Measurements from ENCODE around the gene TOX2.
A peak's percentile ranks its signal among the peaks of the same experiment; 100 is the strongest.

TOX2 gene

GRCh38 chr20:43894491-43894890 is 20.2 kb upstream of the TOX2 start:
- H2BK15ac ChIP-seq (replicated peaks; ENCODE audit: low read depth): no peak overlapping the region
- H3K27me3 ChIP-seq (ENCODE audit: insufficient read depth, low read length, poor library complexity): no peaks in the 10 kb centered on the region
- H3K4me2 ChIP-seq (ENCODE audit: low read length): no peak overlapping the region
- H3K18ac ChIP-seq (ENCODE audit: low read length): no peak overlapping the region
- H3K56ac ChIP-seq (ENCODE audit: low read length): no peak overlapping the region
- no peak overlapping the region for H4K5ac ChIP-seq (ENCODE audit: low read length)
- WGBS (ENCODE audit: extremely low coverage, insufficient coverage, low lambda C conversion rate): no CpG with 5 or more reads among the region's 4 CpGs
- no peak overlapping the region for H3K27ac ChIP-seq (ENCODE audit: low read depth, low read length)
- H3K36me3 ChIP-seq (ENCODE audit: control insufficient read depth, insufficient read depth, low read length): no peaks in the 10 kb centered on the region
- H2AK5ac ChIP-seq (ENCODE audit: low read length): no peak overlapping the region
- no peak overlapping the region for H3K9ac ChIP-seq (ENCODE audit: low read length)
- H3K79me2 ChIP-seq (ENCODE audit: control insufficient read depth, insufficient read depth, low read length): no peaks in the 10 kb centered on the region
- no peak overlapping the region for H2BK120ac ChIP-seq (ENCODE audit: low read depth, low read length)
- H3K4me1 ChIP-seq (ENCODE audit: control insufficient read depth, low read depth, low read length): peaks cover 9% of the 10 kb centered on the region
- no peak overlapping the region for H3K4ac ChIP-seq (ENCODE audit: low read depth, low read length)
- no peak overlapping the region for H3K23ac ChIP-seq (ENCODE audit: low read length)
- H3K79me1 ChIP-seq (ENCODE audit: low read length): no peaks in the 10 kb centered on the region
- H3K4me3 ChIP-seq (ENCODE audit: low read length): no peak overlapping the region
- no peak overlapping the region for H4K8ac ChIP-seq (ENCODE audit: low read depth, low read length)
- no peak overlapping the region for H2BK5ac ChIP-seq (ENCODE audit: low read length)
- DNase-seq: peak; percentile 77

- WGBS (ENCODE audit: extremely low coverage, insufficient coverage, low lambda C conversion rate): no CpG with 5 or more reads among the region's 4 CpGs
- Histone ChIP-seq H2BK5ac (ENCODE audit: low read length) (no peak overlapping the region), H3K9ac (ENCODE audit: low read length) (no peak overlapping the region), H3K4me3 (ENCODE audit: low read length) (no peak overlapping the region), H3K79me1 (ENCODE audit: low read length) (no peaks in the 10 kb centered on the region), H3K4ac (ENCODE audit: low read depth, low read length) (no peak overlapping the region), H3K56ac (ENCODE audit: low read length) (no peak overlapping the region), H3K18ac (ENCODE audit: low read length) (no peak overlapping the region), H2BK15ac (replicated peaks; ENCODE audit: low read depth) (no peak overlapping the region), H3K4me1 (ENCODE audit: control insufficient read depth, low read depth, low read length) (peaks cover 9% of the 10 kb centered on the region), H4K8ac (ENCODE audit: low read depth, low read length) (no peak overlapping the region), H3K27me3 (ENCODE audit: insufficient read depth, low read length, poor library complexity) (no peaks in the 10 kb centered on the region), H2BK120ac (ENCODE audit: low read depth, low read length) (no peak overlapping the region), H4K5ac (ENCODE audit: low read length) (no peak overlapping the region), H3K4me2 (ENCODE audit: low read length) (no peak overlapping the region), H2AK5ac (ENCODE audit: low read length) (no peak overlapping the region), H3K23ac (ENCODE audit: low read length) (no peak overlapping the region), H3K79me2 (ENCODE audit: control insufficient read depth, insufficient read depth, low read length) (no peaks in the 10 kb centered on the region), H3K36me3 (ENCODE audit: control insufficient read depth, insufficient read depth, low read length) (no peaks in the 10 kb centered on the region), H3K27ac (ENCODE audit: low read depth, low read length) (no peak overlapping the region)
- DNase-seq: no peak
Measured at GRCh38 chr20:43895235-43895634, 19.4 kb upstream of the TOX2 start.

- WGBS (ENCODE audit: extremely low coverage, insufficient coverage, low lambda C conversion rate): no CpG with 5 or more reads among the region's 10 CpGs
- Histone ChIP-seq H3K56ac (ENCODE audit: low read length) (no peak overlapping the region), H3K36me3 (ENCODE audit: control insufficient read depth, insufficient read depth, low read length) (no peaks in the 10 kb centered on the region), H2BK120ac (ENCODE audit: low read depth, low read length) (no peak overlapping the region), H3K23ac (ENCODE audit: low read length) (no peak overlapping the region), H3K79me1 (ENCODE audit: low read length) (no peaks in the 10 kb centered on the region), H3K27me3 (ENCODE audit: insufficient read depth, low read length, poor library complexity) (no peaks in the 10 kb centered on the region), H2BK15ac (replicated peaks; ENCODE audit: low read depth) (no peak overlapping the region), H3K79me2 (ENCODE audit: control insufficient read depth, insufficient read depth, low read length) (no peaks in the 10 kb centered on the region), H3K4ac (ENCODE audit: low read depth, low read length) (no peak overlapping the region), H3K4me1 (ENCODE audit: control insufficient read depth, low read depth, low read length) (peaks cover 3% of the 10 kb centered on the region), H3K4me3 (ENCODE audit: low read length) (no peak overlapping the region), H3K9ac (ENCODE audit: low read length) (no peak overlapping the region), H3K18ac (ENCODE audit: low read length) (no peak overlapping the region), H3K27ac (ENCODE audit: low read depth, low read length) (no peak overlapping the region), H2BK5ac (ENCODE audit: low read length) (no peak overlapping the region), H4K8ac (ENCODE audit: low read depth, low read length) (no peak overlapping the region), H2AK5ac (ENCODE audit: low read length) (no peak overlapping the region), H4K5ac (ENCODE audit: low read length) (no peak overlapping the region), H3K4me2 (ENCODE audit: low read length) (no peak overlapping the region)
- no peak for DNase-seq
Measured at GRCh38 chr20:43899274-43900120, 15.2 kb upstream of the TOX2 start.

DNA sequence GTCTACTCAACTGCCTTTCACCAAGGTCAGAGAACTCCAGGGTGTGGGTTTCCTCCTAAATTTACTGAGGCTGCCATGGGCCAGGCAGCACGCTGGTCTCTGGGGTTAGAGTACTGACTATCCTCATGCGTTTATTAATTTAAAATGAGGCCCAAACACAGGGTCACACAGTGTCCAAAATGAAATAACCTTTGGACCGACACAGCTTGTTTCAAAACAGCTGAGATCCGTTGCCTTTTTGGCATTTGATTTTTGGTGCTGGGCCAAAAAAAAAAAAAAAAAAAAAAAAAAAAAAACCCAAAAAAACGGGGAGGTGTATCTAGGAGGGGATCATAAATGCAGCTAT is 14.6 kb upstream of the TOX2 start:
- Histone ChIP-seq H2BK15ac (replicated peaks; ENCODE audit: low read depth) (no peak overlapping the region), H3K27ac (ENCODE audit: low read depth, low read length) (no peak overlapping the region)
- WGBS (ENCODE audit: extremely low coverage, insufficient coverage, low lambda C conversion rate): no CpG with 5 or more reads among the region's 5 CpGs

DNA sequence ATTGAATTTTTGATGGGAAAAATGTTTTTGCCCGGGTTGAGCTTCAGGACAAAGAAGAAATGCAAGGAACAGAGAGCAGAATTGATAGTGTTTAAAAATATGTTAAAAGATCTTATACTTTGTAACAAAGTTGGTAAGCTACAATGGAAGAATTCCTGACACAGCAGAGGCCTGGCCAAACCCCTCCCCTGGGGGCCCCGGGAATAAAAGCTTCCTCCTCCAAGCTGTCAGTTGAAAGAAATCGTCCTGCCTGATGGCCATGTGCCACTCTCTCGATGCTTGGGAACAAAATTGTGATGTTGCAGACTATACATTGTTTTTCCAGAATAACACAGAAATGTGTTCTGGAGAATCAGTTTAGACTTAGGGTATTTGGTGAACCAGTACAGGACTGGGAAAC is 14.2 kb upstream of the TOX2 start:
- Histone ChIP-seq H3K4me3 (ENCODE audit: low read length) (no peak overlapping the region), H3K27me3 (ENCODE audit: insufficient read depth, low read length, poor library complexity) (no peaks in the 10 kb centered on the region), H3K4me2 (ENCODE audit: low read length) (no peak overlapping the region), H3K4ac (ENCODE audit: low read depth, low read length) (no peak overlapping the region), H3K4me1 (ENCODE audit: control insufficient read depth, low read depth, low read length) (peaks cover 3% of the 10 kb centered on the region), H3K36me3 (ENCODE audit: control insufficient read depth, insufficient read depth, low read length) (no peaks in the 10 kb centered on the region), H3K18ac (ENCODE audit: low read length) (no peak overlapping the region), H3K27ac (ENCODE audit: low read depth, low read length) (no peak overlapping the region), H2BK5ac (ENCODE audit: low read length) (no peak overlapping the region), H2BK15ac (replicated peaks; ENCODE audit: low read depth) (no peak overlapping the region), H2AK5ac (ENCODE audit: low read length) (no peak overlapping the region), H4K8ac (ENCODE audit: low read depth, low read length) (no peak overlapping the region), H3K56ac (ENCODE audit: low read length) (no peak overlapping the region), H3K9ac (ENCODE audit: low read length) (no peak overlapping the region), H3K79me2 (ENCODE audit: control insufficient read depth, insufficient read depth, low read length) (no peaks in the 10 kb centered on the region), H2BK120ac (ENCODE audit: low read depth, low read length) (no peak overlapping the region), H4K5ac (ENCODE audit: low read length) (no peak overlapping the region), H3K23ac (ENCODE audit: low read length) (no peak overlapping the region), H3K79me1 (ENCODE audit: low read length) (no peaks in the 10 kb centered on the region)
- DNase-seq: no peak
- whole genome bisulfite sequencing (ENCODE audit: extremely low coverage, insufficient coverage, low lambda C conversion rate): no CpG with 5 or more reads among the region's 4 CpGs

More for the DNA sequence above, 14.6 kb upstream of the TOX2 start:
- Histone ChIP-seq H2AK5ac (ENCODE audit: low read length) (no peak overlapping the region), H3K79me2 (ENCODE audit: control insufficient read depth, insufficient read depth, low read length) (no peaks in the 10 kb centered on the region), H3K79me1 (ENCODE audit: low read length) (no peaks in the 10 kb centered on the region), H3K4me2 (ENCODE audit: low read length) (no peak overlapping the region), H3K4me1 (ENCODE audit: control insufficient read depth, low read depth, low read length) (peaks cover 3% of the 10 kb centered on the region), H3K27me3 (ENCODE audit: insufficient read depth, low read length, poor library complexity) (no peaks in the 10 kb centered on the region), H2BK5ac (ENCODE audit: low read length) (no peak overlapping the region), H3K36me3 (ENCODE audit: control insufficient read depth, insufficient read depth, low read length) (no peaks in the 10 kb centered on the region), H3K23ac (ENCODE audit: low read length) (no peak overlapping the region), H3K9ac (ENCODE audit: low read length) (no peak overlapping the region), H3K18ac (ENCODE audit: low read length) (no peak overlapping the region), H2BK120ac (ENCODE audit: low read depth, low read length) (no peak overlapping the region), H3K4ac (ENCODE audit: low read depth, low read length) (no peak overlapping the region), H4K8ac (ENCODE audit: low read depth, low read length) (no peak overlapping the region), H3K4me3 (ENCODE audit: low read length) (no peak overlapping the region), H3K56ac (ENCODE audit: low read length) (no peak overlapping the region), H4K5ac (ENCODE audit: low read length) (no peak overlapping the region)
- no peak for DNase-seq

GRCh38 chr20:43901296-43901695 is 13.4 kb upstream of the TOX2 start:
- H3K79me2 ChIP-seq (ENCODE audit: control insufficient read depth, insufficient read depth, low read length): no peaks in the 10 kb centered on the region
- H3K4me2 ChIP-seq (ENCODE audit: low read length): no peak overlapping the region
- no peak overlapping the region for H4K8ac ChIP-seq (ENCODE audit: low read depth, low read length)
- no peaks in the 10 kb centered on the region for H3K36me3 ChIP-seq (ENCODE audit: control insufficient read depth, insufficient read depth, low read length)
- H2BK15ac ChIP-seq (replicated peaks; ENCODE audit: low read depth): no peak overlapping the region
- H3K23ac ChIP-seq (ENCODE audit: low read length): no peak overlapping the region
- H2AK5ac ChIP-seq (ENCODE audit: low read length): no peak overlapping the region
- H3K18ac ChIP-seq (ENCODE audit: low read length): no peak overlapping the region
- no peak overlapping the region for H4K5ac ChIP-seq (ENCODE audit: low read length)
- no peak overlapping the region for H3K27ac ChIP-seq (ENCODE audit: low read depth, low read length)
- no peak overlapping the region for H3K4me3 ChIP-seq (ENCODE audit: low read length)
- H3K4me1 ChIP-seq (ENCODE audit: control insufficient read depth, low read depth, low read length): peaks cover 3% of the 10 kb centered on the region
- H3K4ac ChIP-seq (ENCODE audit: low read depth, low read length): no peak overlapping the region
- H3K27me3 ChIP-seq (ENCODE audit: insufficient read depth, low read length, poor library complexity): no peaks in the 10 kb centered on the region
- H3K56ac ChIP-seq (ENCODE audit: low read length): no peak overlapping the region
- H3K9ac ChIP-seq (ENCODE audit: low read length): no peak overlapping the region
- no peaks in the 10 kb centered on the region for H3K79me1 ChIP-seq (ENCODE audit: low read length)
- DNase-seq: peak; percentile 30
- no peak overlapping the region for H2BK120ac ChIP-seq (ENCODE audit: low read depth, low read length)
- H2BK5ac ChIP-seq (ENCODE audit: low read length): no peak overlapping the region
- WGBS (ENCODE audit: extremely low coverage, insufficient coverage, low lambda C conversion rate): no CpG with 5 or more reads among the region's 3 CpGs
